H1 (cell line): ENCODE data around the gene GNS.

Experiments
- EZH2 ChIP-seq: fragments of 200-600 bp; sonication (generic); IDR thresholded peaks from 2 replicates; pipeline ENCODE4 v1.7.1; 2012; ENCODE audit warnings: low read depth, mild to moderate bottlenecking, moderate library complexity, low read length, inconsistent platforms; ENCODE audit not compliant: severe bottlenecking
- GABPA ChIP-seq: IDR thresholded peaks from 2 replicates; pipeline ENCODE4 v1.6.1; 2011; ENCODE audit warnings: mild to moderate bottlenecking, low read length, moderate library complexity, borderline replicate concordance; ENCODE audit not compliant: insufficient read depth
- JUN ChIP-seq: IDR thresholded peaks from 2 replicates; pipeline ENCODE4 v1.6.1; 2011; ENCODE audit warnings: low read depth, mild to moderate bottlenecking, improper control_type of control experiment, low read length
- POLR2A ChIP-seq, 2 experiments: IDR thresholded peaks; 1 replicate in 1 of 2; 2 replicates in 1 of 2; pipeline ENCODE4 v1.6.1; 2011; ENCODE audit warnings: low read depth in 2 of 2, low read length in 2 of 2, mild to moderate bottlenecking in 2 of 2; ENCODE audit errors: control extremely low read depth in 1 of 2
- TAF1 ChIP-seq: IDR thresholded peaks from 2 replicates; pipeline ENCODE4 v1.6.1; 2011; ENCODE audit warnings: mild to moderate bottlenecking, low read depth, low read length
- TF ChIP-seq, protein P1 (sequence below), 3 experiments: IDR thresholded peaks; 1 replicate in 2 of 3; 2 replicates in 1 of 3; pipeline versions ENCODE4 v1.5.1 to v1.6.1; 2011; ENCODE audit warnings: low read length in 3 of 3, mild to moderate bottlenecking in 3 of 3, inconsistent platforms in 2 of 3, low read depth in 1 of 3, moderate library complexity in 1 of 3; ENCODE audit not compliant: insufficient read depth in 1 of 3; ENCODE audit errors: control extremely low read depth in 1 of 3

DNA sequence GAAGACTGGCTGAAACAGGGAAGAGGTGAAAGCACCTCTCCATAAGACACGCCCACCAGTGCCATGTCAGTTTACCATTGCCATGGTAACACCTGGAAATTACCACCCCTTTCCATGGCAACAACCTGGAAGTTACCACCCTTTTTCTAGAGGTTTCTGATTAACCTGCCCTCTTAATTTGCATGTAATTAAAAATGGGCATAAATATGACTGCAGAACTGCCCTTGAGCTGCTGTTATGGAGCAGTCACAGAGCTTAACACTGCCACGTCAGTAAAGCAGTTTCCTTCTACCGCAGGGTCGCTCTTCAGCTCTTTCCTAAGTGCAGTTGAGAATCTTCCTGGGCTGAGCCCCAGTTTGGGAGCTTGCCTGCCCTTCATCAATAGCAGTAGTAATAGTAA is 93.7 kb downstream of the GNS start:
- TF ChIP-seq, protein P1, sequence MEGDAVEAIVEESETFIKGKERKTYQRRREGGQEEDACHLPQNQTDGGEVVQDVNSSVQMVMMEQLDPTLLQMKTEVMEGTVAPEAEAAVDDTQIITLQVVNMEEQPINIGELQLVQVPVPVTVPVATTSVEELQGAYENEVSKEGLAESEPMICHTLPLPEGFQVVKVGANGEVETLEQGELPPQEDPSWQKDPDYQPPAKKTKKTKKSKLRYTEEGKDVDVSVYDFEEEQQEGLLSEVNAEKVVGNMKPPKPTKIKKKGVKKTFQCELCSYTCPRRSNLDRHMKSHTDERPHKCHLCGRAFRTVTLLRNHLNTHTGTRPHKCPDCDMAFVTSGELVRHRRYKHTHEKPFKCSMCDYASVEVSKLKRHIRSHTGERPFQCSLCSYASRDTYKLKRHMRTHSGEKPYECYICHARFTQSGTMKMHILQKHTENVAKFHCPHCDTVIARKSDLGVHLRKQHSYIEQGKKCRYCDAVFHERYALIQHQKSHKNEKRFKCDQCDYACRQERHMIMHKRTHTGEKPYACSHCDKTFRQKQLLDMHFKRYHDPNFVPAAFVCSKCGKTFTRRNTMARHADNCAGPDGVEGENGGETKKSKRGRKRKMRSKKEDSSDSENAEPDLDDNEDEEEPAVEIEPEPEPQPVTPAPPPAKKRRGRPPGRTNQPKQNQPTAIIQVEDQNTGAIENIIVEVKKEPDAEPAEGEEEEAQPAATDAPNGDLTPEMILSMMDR (IDR thresholded peaks at IDR 0.05; ENCODE audit: control extremely low read depth in 1 of 3, insufficient read depth in 1 of 3, low read depth in 1 of 3, low read length in 3 of 3): no peak
- TF ChIP-seq JUN (no peak), EZH2 (no peak), GABPA (no peak), POLR2A (IDR thresholded peaks at IDR 0.05; ENCODE audit: control extremely low read depth in 1 of 2, low read depth in 2 of 2, low read length in 2 of 2) (no peak), TAF1 (no peak)
